ENCODE results near the gene STARD6.
"Not testable (repeated sequence)": the region's sequence is repeated elsewhere in the genome, so short reads cannot be mapped to it uniquely, and the experiment has no call there.

STARD6 gene

DNA sequence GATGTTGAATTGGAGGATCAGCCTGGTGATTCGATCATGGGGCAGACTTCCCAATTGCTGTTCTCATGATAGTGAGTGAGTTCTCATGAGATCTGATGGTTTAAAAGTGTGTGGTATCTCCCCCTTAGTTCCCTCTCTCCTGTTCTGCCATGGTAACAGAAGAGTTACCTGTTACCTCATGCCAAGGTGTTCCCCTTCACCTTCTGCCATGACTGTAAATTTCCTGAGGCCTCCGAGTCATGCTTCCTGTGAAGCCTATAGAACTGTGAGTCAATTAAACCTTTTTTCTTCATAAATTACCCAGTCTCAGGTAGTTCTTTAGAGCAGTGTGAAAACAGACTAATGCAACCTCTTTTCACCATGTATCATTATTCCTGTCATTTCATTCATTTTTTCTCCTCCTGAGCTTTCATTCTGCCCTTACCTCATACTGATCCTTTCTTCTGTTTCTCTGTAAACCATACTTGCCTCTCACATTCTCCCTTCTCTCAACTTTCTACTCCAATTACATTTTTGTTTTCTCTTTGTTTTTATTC, 22.0 kb downstream of the STARD6 start:
- no peak for DNase-seq

DNA sequence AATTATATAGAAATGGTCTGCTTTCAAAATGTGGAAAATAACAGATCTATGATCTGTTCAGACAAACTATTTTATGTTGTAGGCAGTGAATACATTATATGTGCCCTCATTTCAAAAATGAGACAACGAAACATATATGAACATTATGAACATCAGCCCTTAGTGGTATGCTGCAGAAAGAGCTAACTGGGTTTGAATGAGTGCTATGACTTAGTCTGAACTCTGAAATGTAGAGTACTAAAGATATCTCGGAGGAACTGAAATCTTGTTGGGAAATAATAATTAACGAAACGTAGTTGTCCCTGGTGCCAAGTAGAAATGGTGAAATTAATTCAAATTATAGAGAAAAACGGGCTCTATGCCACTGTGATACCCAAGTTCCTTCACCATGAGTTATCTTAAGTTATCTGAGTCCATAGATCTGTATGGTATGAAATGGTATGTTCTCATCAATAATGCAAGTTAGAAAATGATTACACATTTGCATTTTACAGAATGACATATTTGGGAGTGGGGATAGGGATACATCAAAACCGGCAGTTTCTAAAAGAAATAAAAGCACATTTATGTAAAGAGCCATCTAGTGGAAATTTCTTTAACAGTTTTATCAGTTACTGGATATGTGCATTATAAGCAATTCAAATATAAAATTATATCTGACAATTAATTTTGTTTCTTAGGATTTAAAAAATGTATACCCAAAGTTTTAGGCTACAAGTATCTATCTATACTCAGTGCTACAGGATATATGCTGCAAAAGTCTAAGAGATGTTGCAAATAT, 26.7 kb downstream of the STARD6 start:
- no peak for DNase-seq

DNA sequence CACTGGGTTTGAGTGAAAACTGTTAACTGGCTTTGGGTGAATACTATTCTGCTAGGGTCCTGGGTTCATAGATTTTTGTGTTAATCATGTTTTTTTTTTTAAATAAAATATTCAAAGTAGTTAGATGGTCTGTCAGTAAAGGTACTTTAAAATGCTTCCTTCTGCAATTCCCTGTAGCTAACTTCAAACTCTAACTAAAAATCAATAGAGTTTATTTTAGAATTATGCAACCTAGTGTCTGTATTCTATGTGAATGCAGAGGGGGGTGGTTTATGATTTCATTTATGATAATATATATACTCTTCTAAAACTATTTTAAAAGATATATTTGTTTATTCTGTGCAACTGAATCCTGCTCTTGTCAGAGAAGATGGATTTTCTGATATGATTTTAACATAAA, 27.9 kb downstream of the STARD6 start:
- DNase-seq: no peak

DNA sequence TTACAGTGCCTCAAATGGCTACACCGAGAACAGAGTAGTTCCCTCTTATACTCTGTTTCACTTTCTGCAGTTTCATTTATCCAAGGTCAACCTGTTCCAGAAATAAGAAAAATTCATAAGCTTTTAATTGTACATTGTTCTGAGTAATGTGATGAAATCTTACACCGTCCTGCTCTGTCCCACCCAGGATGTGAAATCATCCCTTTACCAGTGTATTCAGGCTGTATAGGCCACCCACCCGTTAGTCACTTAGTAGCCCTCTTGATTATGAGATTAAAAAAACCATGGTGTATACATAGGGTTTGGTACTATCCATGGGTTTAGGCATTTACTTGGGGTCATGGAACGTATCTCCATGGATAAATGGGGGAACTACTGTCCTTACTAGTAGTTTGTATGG, 29.8 kb downstream of the STARD6 start:
- no peak for DNase-seq

DNA sequence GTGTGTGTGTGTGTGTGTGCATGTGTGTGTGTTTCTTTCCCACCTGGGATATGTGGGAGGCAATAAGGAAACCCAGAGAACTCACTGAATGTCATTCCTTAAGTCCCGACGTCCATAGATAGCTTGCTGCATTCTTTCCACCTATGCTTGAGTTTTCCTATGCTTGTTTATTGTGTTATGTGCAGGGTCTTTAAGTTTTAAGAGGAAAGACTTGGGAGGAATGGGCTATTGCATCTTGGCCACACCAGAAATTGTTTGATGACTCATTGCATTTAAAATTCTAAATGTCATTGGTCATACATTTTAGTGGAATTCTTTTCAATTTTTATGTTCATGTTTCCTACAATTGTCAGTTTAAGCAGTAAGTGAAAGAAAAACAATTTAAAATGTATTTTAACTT, 33.7 kb downstream of the STARD6 start:
- no peak for DNase-seq

DNA sequence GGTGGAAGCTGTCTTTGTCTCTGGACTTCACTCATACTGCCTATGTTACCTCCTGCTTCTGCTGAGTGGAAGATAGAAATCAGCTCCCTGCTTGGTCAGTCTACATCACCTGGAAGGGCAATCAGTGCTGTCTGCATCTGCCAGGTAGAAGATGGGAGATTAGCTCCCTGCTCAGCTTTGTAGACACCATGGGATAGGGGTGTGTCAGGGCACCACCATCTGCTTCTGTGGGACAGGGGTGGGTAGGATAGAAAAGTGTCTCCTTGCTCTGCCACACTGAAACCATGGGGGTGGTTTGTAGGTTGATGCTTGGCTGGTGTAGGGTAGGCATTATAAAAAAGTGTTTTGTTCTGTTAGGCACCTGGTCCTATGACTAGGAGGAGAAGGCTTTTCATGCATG, 34.1 kb downstream of the STARD6 start:
- no peak for DNase-seq

DNA sequence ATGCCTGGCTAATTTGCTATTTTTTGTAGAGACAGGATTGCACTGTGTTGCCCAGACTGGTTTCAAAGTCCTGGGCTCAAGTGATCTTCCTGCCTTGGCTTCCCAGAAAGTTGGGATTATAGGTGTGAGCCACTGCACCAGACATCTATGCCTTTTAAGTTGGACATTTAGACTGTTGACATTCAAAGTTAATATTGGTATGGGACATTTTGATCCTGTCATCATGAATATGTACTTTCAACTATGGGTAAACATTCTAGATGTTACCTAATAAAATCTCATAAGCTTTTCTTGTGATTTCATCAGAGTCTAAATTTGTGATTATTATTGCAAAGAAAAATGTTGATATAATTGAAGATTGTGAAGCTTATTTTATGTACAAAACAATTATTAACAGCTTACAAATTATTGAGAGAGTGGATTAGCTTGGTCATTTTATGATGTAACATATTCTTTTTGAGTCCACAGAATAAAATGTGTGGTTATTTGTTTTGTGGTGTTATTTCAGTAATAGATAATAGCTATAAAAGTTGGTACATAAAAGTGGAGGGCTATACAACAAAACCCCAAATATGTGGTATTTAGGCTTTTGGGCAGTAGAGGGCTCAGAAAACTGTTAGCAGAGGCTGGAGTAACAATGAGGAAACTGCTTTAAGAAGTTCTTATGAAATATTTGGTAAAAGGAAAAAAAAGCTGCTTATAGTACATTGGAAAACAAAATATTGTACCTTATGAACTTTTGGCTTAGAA, 41.4 kb downstream of the STARD6 start:
- no peak for DNase-seq

DNA sequence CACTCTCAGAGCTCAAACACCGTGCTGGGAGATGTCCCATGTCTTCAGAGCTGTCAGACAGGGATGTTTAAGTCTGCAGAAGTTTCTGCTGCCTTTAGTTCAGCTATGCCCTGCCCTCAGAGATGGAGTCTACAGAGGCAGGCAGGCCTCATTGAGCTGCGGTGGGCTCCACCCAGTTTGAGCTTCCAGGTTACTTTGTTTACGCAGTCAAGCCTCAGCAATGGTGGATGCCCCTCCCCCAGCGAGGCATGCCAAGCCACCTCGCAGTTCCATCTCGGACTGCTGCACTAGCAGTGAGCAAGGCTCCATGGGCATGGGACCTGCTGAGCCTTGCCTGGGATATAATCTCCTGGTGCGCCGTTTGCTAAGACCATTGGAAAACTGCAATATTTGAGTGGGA, 48.1 kb downstream of the STARD6 start:
- DNase-seq: not testable (repeated sequence)

DNA sequence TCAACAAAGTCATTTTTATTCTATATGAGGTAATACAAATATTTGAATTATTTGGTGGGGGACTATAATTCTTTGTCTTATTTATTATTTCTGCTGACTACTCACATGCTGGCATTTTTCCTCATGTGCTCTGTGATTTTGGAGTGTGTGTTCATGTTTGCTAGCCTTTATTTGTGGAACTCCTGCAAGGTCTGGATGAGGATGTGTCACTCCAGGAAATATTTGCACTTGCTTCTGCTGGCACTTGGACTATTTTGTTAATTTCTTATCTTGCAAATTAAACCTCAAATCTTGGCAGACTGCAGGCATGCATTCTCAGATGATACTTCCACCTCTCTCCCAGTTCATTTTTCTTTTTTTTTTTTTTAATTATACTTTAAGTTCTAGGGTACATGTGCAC, 54.2 kb downstream of the STARD6 start:
- DNase-seq: no peak

DNA sequence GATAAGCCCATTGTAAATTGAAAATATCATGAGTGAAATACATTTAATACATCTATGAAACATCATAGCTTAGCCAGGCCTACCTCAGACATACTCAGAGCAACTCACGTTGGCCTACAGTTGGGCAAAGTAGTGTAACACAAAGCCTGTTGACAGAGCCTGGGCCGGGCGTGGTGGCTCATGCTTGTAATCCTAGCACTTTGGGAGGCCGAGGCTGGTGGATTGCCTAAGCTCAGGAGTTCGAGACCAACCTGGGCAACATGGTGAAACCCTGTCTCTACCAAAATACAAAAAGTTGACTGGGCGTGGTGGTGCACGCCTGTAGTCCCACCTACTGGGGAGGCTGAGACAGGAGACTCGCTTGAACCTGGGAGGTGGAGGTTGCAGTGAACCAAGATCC, 58.7 kb downstream of the STARD6 start:
- DNase-seq: not testable (repeated sequence)

DNA sequence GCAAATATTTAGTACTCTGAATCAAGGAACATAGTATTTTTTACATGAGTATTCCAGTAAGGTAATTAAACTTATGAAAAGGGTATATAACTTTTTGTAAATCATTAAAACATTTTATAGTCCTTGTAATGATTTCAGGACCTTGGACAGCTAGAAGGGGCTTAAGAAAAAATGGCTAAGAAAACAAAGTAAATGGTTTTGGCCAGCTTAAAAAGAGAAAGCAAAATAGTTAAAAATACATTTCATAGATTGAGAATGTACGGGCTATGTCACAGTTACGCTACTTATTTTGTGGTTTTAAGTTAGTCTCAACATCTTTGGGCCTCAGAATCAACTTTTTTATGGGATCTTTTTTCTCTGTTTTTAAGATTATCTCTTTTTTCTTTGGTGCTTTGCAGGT, 61.6 kb downstream of the STARD6 start:
- DNase-seq: no peak

DNA sequence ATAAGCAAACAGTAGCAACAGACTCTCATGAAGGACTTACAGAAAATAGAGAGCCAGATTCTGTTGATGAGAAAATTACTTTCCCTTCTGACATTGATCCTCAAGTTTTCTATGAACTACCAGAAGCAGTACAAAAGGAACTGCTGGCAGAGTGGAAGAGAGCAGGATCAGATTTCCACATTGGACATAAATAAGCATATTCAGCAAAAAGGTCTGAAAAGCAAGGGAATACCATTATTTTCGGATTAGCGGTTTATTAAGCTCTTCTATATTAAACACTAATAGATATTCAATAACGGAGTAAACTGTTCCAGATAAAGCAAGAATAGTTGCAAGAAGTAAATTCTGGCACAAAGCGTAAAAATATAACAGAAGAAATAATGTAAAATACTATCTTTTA, 63.4 kb downstream of the STARD6 start:
- no peak for DNase-seq

DNA sequence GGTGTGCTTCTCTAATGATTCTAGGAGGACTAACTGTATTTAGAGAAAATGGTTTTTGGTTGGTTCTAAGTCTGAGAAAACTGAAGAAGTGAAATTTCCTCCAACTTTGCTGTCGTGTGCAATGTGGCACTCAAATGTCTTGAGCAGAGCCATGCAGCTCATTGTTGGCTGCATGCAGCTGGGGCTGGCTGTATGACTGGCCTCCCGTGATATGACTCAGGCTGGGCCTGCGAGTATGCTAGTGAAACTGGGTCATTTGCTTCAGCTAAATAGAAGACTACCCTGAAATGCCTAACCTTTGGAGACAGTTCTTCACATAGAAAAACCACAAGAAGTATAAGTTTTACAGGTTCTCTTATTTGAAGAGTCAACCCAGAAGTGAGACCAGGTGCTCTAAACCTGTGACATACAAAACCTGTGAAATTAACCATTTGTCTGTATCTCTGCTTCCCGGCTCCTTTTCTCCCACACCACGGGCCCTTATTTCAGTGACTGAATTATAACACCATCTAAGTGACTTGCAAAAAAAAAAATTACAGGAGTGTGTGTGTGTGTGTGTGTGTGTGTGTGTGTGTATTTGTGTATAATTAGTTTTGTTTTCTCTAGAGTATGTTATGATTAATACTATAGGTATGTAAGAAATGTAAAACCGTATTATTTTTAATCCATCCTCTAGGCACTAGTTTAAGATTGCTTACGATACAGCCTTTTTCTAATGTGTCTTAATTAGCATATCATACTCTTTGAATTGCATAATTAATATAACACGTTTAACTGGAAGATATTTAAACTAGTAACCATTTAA, 72.5 kb downstream of the STARD6 start:
- DNase-seq: no peak

DNA sequence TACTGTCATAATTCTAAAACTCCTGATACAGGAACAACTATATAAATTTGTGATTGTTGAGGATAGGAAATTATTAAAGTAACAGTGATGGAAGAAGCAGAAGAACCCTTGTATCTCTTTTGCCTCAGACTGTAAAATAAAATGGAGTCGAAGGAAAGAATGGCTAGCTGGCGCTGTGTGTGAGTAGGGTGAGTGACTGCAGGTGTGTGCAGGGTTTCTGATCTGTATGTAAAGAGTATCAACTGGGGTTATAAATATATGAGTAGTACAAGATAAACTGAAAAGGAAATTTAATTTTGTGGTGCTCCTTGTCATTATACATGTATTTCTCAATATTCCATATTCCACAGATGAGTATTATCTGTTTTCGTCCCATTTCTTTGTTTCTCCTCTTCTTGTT, 73.1 kb downstream of the STARD6 start:
- no peak for DNase-seq

DNA sequence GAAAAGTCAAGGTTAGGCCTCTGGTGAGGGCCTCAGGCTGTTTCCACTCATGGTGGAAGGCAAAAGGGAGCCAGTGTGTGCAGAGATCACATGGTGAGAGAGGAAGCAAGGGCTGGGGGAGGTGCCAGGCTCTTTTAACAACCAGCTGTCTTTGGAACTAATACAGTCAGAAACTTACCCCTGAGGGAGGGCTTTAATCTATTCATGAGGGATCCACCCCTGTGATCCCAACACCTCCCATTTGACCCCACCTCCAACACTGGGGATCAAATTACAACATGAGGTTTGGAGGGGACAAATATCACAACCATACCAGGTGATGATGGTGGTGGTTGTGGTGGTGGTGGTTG, 77.5 kb downstream of the STARD6 start:
- DNase-seq: no peak

DNA sequence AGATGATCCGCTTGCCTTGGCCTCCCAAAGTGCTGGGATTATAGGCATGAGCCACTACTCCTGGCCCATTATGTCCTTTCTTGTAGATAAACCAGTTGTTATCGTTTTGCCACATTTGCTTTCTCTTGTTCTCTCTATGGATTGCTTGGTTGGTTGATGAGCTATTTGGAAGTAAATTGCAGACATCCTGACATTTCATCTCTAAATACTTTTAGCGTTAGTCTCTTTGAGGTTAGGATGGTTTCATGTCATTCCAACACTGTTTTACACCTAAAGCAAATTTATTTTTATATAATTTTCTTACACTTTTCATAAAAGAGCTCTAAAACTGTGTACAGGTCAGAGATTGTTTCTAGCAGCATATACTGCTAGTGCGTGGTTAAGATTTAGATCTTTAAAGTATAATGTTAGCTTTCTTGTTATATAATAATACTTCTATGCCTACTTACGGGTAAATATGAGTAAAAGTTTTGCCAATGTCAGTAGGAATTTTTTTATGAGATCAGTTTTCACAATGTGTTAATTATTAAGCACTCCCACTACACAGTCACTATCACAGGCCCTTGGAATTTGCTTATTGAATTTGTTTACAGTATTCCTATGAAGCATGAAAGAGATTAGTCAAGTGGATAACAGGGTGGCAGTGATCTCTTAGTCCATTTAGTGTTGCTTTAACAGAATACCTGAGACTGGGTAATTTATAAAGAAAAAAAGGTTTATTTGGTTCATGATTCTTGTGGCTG, 78.0 kb downstream of the STARD6 start:
- no peak for DNase-seq

DNA sequence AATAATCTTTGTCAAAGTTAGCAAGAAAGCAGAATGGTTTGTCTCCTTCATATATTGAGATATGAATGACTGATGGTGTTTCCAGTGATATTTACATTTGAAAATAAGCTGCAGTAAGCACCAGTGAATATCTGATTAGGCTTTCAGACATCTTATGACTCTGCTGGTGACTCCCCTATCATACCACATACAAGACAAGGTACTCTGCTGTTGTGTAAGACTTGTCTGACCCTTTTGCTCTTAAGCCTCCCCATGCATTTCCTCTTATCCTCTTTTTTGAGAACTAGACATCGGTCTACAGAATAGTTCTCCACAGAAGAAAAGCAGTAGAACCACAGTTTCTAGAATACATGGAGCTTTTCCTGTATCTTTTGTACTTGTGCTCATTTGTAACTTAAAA, 79.0 kb downstream of the STARD6 start:
- no peak for DNase-seq

DNA sequence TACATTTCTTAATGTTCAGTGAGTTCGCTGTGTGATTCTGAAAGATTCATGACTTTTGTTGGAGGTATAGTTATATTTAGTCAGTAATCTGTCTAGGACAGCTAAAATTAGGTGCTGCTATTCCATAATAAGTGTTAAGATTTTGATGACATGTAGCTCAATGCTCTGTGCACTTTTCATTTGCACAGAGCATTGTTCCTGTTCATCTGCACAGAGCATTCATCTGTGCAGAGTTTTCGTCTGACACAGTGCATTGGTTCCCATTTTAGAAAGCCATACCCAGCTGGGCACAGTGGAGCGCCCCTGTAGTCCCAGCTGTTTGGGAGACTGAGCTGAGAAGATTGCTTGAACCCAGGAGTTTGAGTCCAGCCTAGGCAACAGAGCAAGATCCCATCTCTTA, 79.8 kb downstream of the STARD6 start:
- no peak for DNase-seq

Data from SHP77 treated with DMSO at 0.1 percent for 48 hours (cell line).